ENCODE measurements around the gene GALNT7. TPM values are rescaled to one million over a fixed set of nuclear protein-coding genes. Genes with fewer than 3 reads are reported as not detected.

The GALNT7 gene
- total and polyA plus RNA-seq, 10 of the 15 experiments (the other 5 are each of a cell fraction or from before 2014, with no cell fraction given) = 14.2 to 33.2 (median 28.9) TPM

GRCh38 chr4:173135241-173135847 lies 33.3 kb upstream of the GALNT7 start:
- CTCF ChIA-PET = no interaction called here

DNA sequence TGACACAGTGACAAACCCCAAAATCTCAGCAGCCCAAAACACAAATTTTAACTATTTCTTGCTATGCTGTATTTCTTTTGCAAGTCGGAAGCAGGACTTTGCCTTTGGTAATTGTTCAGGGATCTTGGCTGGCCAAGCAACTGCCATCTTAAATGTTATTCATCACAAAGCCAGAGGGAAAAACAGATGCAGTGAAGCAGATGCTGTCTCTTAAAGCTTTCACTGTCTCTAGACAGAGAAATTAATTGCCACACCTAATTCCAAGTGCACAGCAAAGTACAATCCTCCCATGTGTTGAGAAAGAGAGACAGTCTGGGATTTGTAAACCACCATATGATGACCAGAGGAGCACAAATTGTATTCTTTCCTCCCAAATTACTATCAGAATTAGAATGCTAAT lies 30.0 kb upstream of the GALNT7 start:
- Histone ChIP-seq H3K4me3 (no peak overlapping the region), H3K79me2 (ENCODE audit: control insufficient read depth, insufficient read depth, low read length) (no peaks in the 10 kb centered on the region), H3K27me3 (replicated peaks in 1 of 2; ENCODE audit: control insufficient read depth in 2 of 2, insufficient read depth in 2 of 2, low read length in 1 of 2) (no peaks in the 10 kb centered on the region), H3K27ac (ENCODE audit: control insufficient read depth, insufficient read depth) (no peak overlapping the region), H3K4me1 (ENCODE audit: control insufficient read depth, insufficient read depth, low read length) (no peaks in the 10 kb centered on the region), H3K9ac (ENCODE audit: control insufficient read depth, insufficient read depth, low read length) (no peak overlapping the region), H3K9me3 (replicated peaks; ENCODE audit: control insufficient read depth, insufficient read depth, low read length) (no peaks in the 10 kb centered on the region), H3K36me3 (ENCODE audit: control insufficient read depth in 2 of 2, insufficient read depth in 2 of 2, low read length in 1 of 2) (no peaks in the 10 kb centered on the region), H3K4me2 (ENCODE audit: control insufficient read depth, insufficient read depth) (no peak overlapping the region), H2AFZ (ENCODE audit: control insufficient read depth, low read depth, low read length) (no peak overlapping the region), H4K20me1 (ENCODE audit: control insufficient read depth, insufficient read depth) (no peaks in the 10 kb centered on the region)
- POLR2A ChIA-PET = no interaction called here
- RAD21 ChIA-PET (ENCODE audit: unreplicated experiment) = no interaction called here
- intact Hi-C loops (cut with micrococcal nuclease; ENCODE audit: unreplicated experiment) = no loop called here
- DNase-seq (ENCODE audit: low read depth, low spot score) = no peak
- 100% methylated on average over 1 of the region's 1 CpG for WGBS (ENCODE audit: insufficient coverage, insufficient replicate concordance, low lambda C conversion rate, missing lambda C conversion rate)
- FAIRE-seq = no peak
- ATAC-seq = no peak
- no TSS peak for BruUV-seq (replicated peaks)
- SMC1A ChIA-PET (ENCODE audit: uncharacterized antibody, unreplicated experiment) = no interaction called here
- CTCF ChIA-PET = no interaction called here
- in situ Hi-C loops (cut with MboI) = no loop called here
- no peak for TF ChIP-seq PML (IDR thresholded peaks at IDR 0.05; ENCODE audit: low read length)
- TF ChIP-seq IKZF2 (IDR thresholded peaks at IDR 0.05) = no peak
- no peak for TF ChIP-seq SMAD1 (IDR thresholded peaks at IDR 0.05; ENCODE audit: low read depth, partially characterized antibody)
- TF ChIP-seq, protein P1, sequence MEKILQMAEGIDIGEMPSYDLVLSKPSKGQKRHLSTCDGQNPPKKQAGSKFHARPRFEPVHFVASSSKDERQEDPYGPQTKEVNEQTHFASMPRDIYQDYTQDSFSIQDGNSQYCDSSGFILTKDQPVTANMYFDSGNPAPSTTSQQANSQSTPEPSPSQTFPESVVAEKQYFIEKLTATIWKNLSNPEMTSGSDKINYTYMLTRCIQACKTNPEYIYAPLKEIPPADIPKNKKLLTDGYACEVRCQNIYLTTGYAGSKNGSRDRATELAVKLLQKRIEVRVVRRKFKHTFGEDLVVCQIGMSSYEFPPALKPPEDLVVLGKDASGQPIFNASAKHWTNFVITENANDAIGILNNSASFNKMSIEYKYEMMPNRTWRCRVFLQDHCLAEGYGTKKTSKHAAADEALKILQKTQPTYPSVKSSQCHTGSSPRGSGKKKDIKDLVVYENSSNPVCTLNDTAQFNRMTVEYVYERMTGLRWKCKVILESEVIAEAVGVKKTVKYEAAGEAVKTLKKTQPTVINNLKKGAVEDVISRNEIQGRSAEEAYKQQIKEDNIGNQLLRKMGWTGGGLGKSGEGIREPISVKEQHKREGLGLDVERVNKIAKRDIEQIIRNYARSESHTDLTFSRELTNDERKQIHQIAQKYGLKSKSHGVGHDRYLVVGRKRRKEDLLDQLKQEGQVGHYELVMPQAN (conservative IDR thresholded peaks at IDR 0.05) = no peak
- no peak for TF ChIP-seq MTA2 (IDR thresholded peaks at IDR 0.05; ENCODE audit: low read depth)
- TF ChIP-seq CEBPB (IDR thresholded peaks at IDR 0.05; ENCODE audit: borderline replicate concordance in 1 of 2, low read depth in 2 of 2, low read length in 2 of 2) = no peak
- no peak for TF ChIP-seq MAX (IDR thresholded peaks at IDR 0.05; ENCODE audit: low read depth, low read length)
- no peak for TF ChIP-seq ZBTB4 (CRISPR knock-in tag; IDR thresholded peaks at IDR 0.05)
- no peak for TF ChIP-seq PAX8 (IDR thresholded peaks at IDR 0.05)
- no peak for TF ChIP-seq CHD4 (IDR thresholded peaks at IDR 0.05)
- TF ChIP-seq IRF4 (IDR thresholded peaks at IDR 0.05; ENCODE audit: low read depth, low read length) = no peak

More at GRCh38 chr4:173135241-173135847, 33.3 kb upstream of the GALNT7 start:
- no peaks in the 10 kb centered on the region for H3K4me1 ChIP-seq (ENCODE audit: control insufficient read depth, insufficient read depth, low read length)
- no peak overlapping the region for H3K27ac ChIP-seq (ENCODE audit: control insufficient read depth, insufficient read depth)
- intact Hi-C loops (cut with micrococcal nuclease; ENCODE audit: unreplicated experiment) (no loop called here), in situ Hi-C loops (cut with MboI) (no loop called here)
- no peak overlapping the region for H3K4me2 ChIP-seq (ENCODE audit: control insufficient read depth, insufficient read depth)
- H3K4me3 ChIP-seq = no peak overlapping the region
- no peak for FAIRE-seq
- no peaks in the 10 kb centered on the region for H3K27me3 ChIP-seq (replicated peaks in 1 of 2; ENCODE audit: control insufficient read depth in 2 of 2, insufficient read depth in 2 of 2, low read length in 1 of 2)
- SMC1A ChIA-PET (ENCODE audit: uncharacterized antibody, unreplicated experiment) = no interaction called here
- H4K20me1 ChIP-seq (ENCODE audit: control insufficient read depth, insufficient read depth) = no peaks in the 10 kb centered on the region
- ATAC-seq = no peak
- BruUV-seq (replicated peaks) = no TSS peak
- H3K36me3 ChIP-seq (ENCODE audit: control insufficient read depth in 2 of 2, insufficient read depth in 2 of 2, low read length in 1 of 2) = no peaks in the 10 kb centered on the region
- no peaks in the 10 kb centered on the region for H3K79me2 ChIP-seq (ENCODE audit: control insufficient read depth, insufficient read depth, low read length)
- RAD21 ChIA-PET (ENCODE audit: unreplicated experiment) = no interaction called here
- no peak overlapping the region for H2AFZ ChIP-seq (ENCODE audit: control insufficient read depth, low read depth, low read length)
- POLR2A ChIA-PET = no interaction called here
- no peak for DNase-seq (ENCODE audit: low read depth, low spot score)
- TF ChIP-seq LARP7 (IDR thresholded peaks at IDR 0.05) (no peak), MYC (IDR thresholded peaks at IDR 0.05; ENCODE audit: insufficient read depth, insufficient read length, insufficient replicate concordance, low read length, severe bottlenecking) (no peak), MEF2B (IDR thresholded peaks at IDR 0.05; ENCODE audit: partially characterized antibody, poor library complexity, severe bottlenecking) (no peak), RB1 (IDR thresholded peaks at IDR 0.05; ENCODE audit: borderline replicate concordance) (no peak)
- 30% methylated on average over 3 of the region's 3 CpGs for WGBS (ENCODE audit: insufficient coverage, insufficient replicate concordance, low lambda C conversion rate, missing lambda C conversion rate)
- H3K9ac ChIP-seq (ENCODE audit: control insufficient read depth, insufficient read depth, low read length) = no peak overlapping the region
- H3K9me3 ChIP-seq (replicated peaks; ENCODE audit: control insufficient read depth, insufficient read depth, low read length) = no peaks in the 10 kb centered on the region

All from GM12878 (cell line).